Fibroblast of the aortic adventitia (primary cell): Measurements from ENCODE around the gene TRPM3. TPM values are rescaled to one million over a fixed set of nuclear protein-coding genes. Genes with fewer than 3 reads are reported as not detected.

Source experiments
- DNase-seq: peaks from one replicate; pipeline ENCODE4 v3.0.0-alpha.2; 2010; ENCODE audit warnings: low read depth
- H3K4me3 ChIP-seq: 2 replicates; pipeline ENCODE4 v1.5.1; 2011; ENCODE audit warnings: low read depth, mild to moderate bottlenecking, control low read depth, low read length, moderate library complexity
- total RNA-seq: library from RNA; depleted of rRNA; stranded (reverse); fragments of >200 nt; gene quantifications from 2 replicates; pipeline ENCODE4 v1.2.3, GENCODE V29; 2012; ENCODE audit warnings: low replicate concordance
- TF ChIP-seq, protein P1 (sequence below): IDR thresholded peaks from 2 replicates; pipeline ENCODE4 v1.5.1; 2011; ENCODE audit warnings: mild to moderate bottlenecking, low read length, control low read depth, inconsistent platforms; ENCODE audit not compliant: insufficient read depth

TRPM3 gene
- total RNA-seq, 1 donor: 8.8 TPM

DNA sequence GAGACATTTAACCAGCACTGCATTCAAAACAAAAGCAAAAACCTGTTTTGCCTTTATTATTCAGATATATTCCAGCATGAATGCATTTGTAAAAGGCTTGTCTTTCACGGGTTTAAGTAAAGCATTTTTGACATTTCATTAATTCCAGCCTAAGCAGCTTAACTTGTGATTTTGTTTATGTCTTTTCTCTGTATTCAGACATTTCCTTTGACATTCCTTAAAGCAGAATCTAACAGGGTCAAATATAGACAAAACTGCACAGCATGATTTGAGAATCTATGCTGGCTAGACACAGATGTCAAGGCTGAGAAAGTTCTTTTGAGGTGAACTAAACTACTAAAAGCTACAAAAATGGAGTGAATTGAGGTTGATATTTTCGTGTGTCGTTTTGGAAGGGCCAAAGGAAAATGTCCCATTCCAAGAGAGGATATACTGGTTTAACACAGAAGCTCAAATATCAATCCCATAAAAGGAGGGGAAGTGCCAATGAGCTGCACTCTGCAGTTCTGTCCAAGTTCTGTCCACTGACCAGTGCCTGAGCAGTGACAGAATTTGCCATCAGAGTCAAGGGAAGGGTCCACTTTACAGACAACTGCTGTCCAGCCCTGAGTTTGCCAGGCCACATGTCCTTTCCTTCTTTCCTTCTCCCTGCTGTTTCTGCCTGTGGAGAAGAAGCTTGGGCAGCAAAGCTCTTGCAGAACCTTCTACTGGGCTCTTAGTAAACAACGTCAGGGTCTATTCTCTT is 508.2 kb downstream of the TRPM3 start:
- no peak overlapping the region for H3K4me3 ChIP-seq
- no peak for DNase-seq
- TF ChIP-seq, protein P1, sequence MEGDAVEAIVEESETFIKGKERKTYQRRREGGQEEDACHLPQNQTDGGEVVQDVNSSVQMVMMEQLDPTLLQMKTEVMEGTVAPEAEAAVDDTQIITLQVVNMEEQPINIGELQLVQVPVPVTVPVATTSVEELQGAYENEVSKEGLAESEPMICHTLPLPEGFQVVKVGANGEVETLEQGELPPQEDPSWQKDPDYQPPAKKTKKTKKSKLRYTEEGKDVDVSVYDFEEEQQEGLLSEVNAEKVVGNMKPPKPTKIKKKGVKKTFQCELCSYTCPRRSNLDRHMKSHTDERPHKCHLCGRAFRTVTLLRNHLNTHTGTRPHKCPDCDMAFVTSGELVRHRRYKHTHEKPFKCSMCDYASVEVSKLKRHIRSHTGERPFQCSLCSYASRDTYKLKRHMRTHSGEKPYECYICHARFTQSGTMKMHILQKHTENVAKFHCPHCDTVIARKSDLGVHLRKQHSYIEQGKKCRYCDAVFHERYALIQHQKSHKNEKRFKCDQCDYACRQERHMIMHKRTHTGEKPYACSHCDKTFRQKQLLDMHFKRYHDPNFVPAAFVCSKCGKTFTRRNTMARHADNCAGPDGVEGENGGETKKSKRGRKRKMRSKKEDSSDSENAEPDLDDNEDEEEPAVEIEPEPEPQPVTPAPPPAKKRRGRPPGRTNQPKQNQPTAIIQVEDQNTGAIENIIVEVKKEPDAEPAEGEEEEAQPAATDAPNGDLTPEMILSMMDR: no peak

DNA sequence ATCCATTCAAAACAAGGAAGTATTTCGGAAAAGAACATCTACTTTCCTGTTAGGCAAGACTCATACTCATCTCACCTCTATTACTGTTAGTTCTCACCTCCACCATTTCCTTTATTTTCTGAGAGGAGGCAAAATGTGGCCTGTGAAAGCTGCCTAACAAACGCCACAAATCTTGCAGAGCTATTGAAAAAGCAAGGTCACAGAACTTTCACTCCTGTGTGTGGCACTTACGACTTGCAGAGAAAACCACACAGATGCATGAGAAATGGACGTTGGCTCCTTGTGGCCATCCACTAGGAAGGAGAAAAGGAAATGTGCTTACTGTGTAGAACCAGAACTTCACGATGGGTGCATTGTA is 511.2 kb downstream of the TRPM3 start:
- TF ChIP-seq, protein P1: no peak
- no peak for DNase-seq
- no peak overlapping the region for H3K4me3 ChIP-seq

DNA sequence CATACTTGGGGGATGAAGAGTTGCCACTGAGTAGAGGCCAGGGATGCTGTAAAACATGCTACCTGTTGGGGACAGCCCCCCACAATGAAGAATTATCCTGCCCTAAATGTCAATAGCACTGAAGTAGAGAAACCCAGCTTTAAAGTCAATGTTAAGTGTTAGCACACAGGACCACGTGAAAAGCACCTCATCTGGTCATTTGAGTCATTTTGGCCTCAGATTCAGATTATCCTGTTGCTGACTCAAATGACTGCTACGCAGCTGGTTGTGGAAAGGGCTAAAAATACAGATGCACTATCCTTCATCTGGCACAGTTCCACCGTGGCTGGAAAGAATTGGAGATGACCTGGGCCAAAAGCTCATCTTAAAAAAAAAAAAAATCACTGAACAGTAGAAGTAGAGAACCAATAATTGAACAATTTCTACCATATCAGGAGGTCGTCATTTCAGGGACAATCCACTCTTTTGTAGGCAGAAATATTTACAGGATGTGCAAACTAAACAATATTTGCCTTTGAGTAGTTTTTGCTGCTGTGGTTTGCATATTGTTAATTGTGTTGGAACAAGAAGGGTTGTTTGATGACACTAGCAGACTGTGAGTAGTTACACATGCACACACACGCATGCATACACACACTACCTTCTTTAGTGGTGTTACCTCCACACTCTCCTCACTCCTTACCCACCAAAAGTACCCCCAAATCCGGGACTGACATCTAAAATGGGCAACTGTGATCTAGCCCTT is 511.7 kb downstream of the TRPM3 start:
- DNase-seq: peak; percentile 98
- TF ChIP-seq, protein P1: no peak

GRCh38 chr9:70609011-70609410 is 512.4 kb downstream of the TRPM3 start:
- TF ChIP-seq, protein P1: no peak
- DNase-seq: no peak
- no peak overlapping the region for H3K4me3 ChIP-seq

More for the DNA sequence above, 511.7 kb downstream of the TRPM3 start:
- H3K4me3 ChIP-seq: no peak overlapping the region

- DNase-seq: no peak
- TF ChIP-seq, protein P1: no peak
- no peak overlapping the region for H3K4me3 ChIP-seq
Observed at GRCh38 chr9:70607926-70608325, 513.5 kb downstream of the TRPM3 start.

DNA sequence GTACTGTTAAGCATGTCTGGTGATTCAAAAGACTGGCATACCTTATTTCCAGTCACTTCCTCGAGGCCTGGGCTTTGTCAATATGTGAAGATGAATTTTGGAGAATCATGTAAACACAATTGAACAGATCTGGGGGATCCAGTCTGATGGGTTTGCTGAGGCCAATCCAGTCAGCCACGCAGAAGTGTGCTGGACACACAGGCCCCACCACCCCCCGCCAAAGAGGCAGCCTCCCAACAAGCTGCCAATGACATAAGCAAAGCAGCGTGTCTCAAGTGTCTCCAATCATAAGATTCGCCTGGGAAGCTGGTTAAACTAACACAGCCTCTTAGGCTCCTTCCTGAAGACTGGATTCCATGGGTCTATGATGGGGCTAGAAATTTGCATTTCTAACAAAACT is 514.1 kb downstream of the TRPM3 start:
- DNase-seq: no peak
- H3K4me3 ChIP-seq: no peak overlapping the region
- TF ChIP-seq, protein P1: no peak
